ENCODE measurements around the gene ECE2.
"Not testable (repeated sequence)": the region's sequence is repeated elsewhere in the genome, so short reads cannot be mapped to it uniquely, and the experiment has no call there.

ECE2 gene

DNA sequence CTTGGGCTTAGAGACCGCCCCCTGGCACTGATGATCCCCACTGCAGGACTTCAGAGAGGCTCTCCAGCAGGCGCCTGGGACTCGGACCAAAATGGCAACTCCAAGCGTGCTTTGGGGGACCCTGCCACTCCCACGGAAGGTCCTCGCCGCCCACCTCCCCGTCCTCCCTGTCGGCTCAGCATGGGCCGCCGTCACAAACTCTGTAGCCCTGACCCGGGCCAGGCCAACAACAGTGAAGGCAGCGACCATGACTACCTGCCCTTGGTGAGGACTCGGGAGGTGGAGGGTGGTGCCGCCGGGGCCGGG, 34.7 kb upstream of the ECE2 start:
- no peak for DNase-seq

DNA sequence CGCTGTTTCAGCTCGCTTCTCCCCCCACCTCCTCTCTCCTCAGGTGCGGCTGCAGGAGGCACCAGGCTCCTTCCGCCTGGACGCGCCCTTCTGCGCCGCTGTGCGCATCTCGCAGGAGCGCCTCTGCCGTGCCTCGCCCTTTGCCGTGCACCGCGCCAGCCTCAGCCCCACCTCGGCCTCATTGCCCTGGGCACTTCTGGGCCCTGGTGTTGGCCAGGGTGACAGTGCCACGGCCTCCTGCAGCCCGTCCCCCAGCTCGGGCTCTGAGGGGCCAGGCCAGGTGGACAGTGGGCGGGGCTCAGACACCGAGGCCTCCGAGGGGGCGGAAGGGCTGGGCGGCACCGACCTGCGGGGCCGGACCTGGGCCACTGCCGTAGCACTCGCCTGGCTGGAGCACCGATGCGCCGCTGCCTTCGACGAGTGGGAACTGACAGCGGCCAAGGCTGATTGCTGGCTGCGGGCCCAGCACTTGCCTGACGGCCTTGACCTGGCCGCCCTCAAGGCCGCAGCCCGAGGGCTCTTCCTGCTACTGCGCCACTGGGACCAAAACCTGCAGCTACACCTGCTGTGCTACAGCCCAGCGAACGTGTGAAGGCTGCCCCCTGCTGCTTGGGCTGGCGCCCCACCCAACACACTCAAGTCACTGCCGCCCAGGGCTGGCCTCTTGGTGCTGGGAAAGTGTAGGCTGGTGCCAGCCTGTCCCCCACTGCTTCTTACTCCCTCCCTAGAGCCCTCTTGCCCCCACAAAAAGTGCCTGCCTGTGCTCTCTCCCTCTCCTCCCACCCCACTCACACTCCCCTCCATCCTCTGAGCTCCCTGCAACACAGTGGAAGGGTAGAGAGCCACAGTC, 34.1 kb upstream of the ECE2 start:
- no peak for DNase-seq

DNA sequence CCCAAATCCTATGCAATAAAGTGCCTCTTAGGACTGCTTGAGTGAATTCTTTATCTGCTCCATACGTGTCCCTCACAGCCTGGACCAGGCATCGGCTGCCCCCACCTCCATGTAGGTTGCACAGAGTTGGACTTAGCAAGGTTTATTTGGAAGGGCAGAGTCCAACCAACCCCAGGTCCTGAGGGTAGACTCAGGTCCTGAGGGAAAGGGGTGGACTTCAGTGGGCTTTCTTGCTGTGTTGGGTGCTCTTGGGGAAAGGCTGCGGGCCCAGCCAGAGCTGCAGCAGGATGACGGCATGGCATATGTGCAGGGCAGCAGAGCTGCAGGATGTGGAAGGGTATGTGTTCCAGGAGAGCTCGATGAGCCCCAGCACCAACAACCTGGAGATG, 33.5 kb upstream of the ECE2 start:
- DNase-seq, result no peak

DNA sequence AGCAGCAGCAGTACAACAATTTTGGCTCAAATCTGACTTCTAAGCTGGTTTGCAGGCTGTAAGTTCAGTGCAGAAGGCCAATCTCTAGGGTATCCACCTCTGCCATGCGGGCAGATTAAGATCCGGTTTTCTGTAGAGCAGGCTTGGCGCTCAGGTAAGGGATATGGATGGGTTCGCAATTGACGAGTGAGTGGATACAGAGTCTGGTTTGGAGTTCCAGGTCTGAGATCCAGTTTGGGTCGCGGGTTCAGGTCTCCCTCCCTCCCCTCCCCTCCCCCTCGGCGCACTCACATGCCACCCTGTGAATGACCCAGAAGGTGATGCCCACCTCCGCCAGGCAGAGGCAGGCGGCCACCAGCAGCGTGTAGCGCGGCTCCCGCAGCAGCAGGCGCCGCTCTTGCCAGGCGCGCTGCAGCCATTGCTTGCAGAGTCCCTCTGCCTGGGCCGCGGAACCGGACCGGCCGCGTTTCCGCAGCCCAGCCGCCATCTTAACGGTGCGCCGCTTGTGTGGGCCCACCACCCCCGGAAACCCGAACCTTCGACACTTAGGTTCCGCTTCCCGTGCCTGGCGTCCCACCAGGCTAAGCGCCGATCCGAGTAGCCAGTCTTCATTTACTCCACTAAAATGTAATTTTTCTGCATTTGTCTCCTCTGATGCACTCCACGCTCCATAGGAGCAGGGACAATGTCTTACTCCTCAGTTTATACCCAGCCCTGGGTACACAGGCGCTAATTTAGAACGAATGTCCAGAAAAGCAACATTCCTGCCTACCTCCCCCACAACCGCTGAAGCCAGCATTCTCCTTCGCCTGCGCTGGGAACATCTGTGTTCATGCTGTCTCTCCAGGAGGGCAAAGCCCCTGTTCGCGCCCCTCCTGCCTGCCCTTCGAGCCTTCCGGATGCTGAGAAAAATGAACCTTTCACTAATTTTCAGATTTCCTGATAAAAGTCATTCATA, 27.1 kb upstream of the ECE2 start, which contains the start of gene ALG3:
Gene ALG3, minus strand, starts transcription at position 509 of the 958 bp plus-strand sequence. Its CDS starts 22 bp downstream, at position 487.
- no peak for DNase-seq

DNA sequence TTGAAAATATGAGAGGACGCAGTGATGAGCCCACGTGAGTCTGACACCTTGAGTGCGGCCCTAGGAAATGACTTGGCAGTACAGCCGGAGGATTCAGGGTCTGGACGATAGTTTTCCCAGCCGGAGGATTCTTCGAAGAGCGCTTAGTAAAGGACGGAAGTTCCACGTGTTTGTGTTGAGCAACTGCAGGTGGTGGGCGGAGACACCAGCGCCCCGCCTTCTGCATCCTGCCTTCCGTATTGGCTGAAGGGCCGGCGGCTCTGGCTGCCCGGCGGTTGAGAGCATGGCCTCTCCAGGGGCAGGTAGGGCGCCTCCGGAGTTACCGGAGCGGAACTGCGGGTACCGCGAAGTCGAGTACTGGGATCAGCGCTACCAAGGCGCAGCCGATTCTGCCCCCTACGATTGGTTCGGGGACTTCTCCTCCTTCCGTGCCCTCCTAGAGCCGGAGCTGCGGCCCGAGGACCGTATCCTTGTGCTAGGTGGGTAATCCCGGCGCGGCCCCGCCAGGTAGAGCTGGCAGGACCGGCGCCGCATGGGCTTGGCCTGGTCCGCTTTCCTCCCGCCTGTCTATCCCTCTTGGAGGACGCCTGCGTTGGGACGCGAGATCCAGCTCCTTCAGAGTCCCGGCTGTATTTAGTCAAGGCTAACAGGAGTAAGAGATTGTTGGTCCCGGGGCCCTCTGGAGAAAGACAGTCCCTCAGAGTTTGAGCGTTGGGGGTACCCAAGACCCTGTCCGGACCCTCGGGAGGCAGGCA, 26.2 kb upstream of the ECE2 start, which contains the start of gene EEF1AKMT4:
Gene EEF1AKMT4, plus strand, starts transcription at position 261 of the 755 bp plus-strand sequence. Its CDS starts 23 bp downstream, at position 284.
- peak; percentile 84 for DNase-seq

DNA sequence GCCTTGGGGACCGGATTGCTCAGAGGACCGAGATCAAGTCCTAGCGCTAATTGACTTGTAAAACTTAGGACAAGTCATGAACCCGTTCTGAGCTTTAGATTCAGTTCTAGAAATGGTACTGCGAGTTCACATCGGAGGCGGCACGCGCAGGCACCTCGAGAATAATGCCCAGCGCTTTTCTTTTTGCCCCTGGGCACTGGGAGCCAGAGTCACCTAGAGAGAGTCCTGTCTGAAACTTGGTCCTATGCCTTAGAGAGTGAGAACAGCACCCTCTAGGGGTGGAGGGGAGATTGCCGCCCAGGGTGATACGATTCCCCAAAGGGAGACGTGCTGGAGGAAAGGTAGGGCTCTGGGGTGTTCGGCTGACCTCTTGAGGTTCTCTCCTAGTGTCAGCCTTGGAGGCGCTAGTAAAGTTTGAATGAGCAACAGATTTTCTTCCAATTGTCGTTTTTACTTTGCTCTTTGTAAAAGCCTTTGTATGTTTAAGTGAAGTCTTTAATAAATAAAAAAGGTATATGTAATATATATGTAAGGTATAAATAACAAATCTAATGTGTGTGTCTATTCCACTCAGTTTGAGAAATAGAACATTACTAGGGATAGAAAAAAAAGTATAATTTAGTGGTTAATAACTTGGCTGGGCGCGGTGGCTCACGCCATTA, 25.5 kb upstream of the ECE2 start:
- peak; percentile 85 for DNase-seq

DNA sequence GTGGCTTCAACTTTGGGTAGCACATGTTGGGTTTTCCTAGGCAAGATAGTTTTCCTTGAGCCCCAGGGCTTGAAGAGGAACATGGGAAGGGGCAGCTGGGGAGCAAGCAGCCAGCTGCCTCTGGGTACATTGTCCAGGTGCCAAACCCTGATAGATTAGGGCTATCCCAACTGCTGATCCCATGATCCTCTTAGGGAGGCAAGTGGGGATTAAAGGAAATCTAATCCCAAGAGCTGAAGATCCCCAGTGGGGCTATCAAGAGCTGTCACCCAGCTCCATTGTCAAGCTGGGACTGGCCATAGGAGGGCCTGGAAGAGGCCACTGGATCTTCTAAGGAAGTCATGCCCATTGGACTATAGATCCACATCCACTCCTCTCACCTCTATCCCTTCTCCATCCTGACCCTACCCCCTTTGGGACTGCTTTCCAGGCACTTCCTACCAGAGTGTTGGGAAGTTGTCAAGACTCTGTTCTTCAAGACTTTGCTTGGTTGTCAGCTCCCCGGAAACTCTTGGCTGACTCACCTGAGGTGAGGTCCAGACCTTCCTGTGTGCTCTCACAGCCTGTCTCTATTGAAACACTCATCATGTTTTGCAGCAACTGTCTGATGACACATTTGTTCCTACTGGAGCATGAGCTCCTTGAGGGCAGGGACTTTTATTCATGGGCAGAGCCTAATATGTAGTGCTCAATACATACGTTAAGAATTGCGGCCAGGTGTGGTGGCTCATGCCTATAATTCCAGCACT, 20.4 kb upstream of the ECE2 start:
- DNase-seq, result no peak

DNA sequence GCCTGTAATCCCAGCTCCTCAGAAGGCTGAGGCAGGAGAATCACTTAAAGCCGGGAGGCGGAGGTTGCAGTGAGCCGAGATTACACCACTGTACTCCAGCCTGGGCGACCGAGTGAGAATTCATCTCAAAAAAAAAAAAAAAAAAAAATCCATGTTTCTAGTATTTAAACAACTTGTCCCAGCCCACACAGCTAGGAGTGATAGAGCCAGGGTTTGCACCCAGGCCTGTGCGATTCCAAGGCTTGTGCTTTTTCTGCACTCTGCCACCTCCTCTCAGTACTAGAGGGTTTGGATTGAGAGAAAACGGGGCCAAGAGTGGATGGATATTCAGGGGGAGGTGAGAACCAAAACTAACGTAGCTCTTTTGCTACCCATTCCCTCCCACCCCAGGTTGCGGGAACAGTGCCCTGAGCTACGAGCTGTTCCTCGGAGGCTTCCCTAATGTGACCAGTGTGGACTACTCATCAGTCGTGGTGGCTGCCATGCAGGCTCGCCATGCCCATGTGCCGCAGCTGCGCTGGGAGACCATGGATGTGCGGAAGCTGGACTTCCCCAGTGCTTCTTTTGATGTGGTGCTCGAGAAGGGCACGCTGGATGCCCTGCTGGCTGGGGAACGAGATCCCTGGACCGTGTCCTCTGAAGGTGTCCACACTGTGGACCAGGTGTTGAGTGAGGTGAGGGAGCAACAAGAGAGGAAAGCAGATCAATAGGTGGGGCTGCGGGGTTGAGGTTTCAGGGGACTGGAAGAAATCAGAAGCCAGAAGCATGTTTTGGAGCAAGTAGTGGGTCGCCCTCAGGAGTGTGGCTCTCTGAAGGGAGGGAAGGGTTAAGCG, 18.5 kb upstream of the ECE2 start:
- DNase-seq, result no peak

DNA sequence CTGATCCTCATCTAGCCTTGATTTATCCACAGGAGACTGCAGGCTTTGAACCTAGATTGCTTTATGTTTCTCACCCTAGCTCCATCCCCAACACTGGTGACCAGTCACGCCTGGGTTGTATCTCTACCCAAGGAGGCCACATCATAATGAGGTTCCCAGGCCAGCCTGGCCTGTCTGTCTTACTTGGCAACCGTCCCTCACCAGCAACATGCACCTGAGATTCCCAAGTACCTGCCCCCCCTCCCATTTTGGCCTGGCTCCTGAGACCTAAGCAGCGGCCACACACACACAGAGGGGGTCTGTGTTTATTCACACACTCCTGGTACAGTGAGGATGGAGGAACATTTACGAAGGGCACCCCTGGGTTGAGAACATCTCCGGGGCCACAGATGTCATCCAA, 16.9 kb upstream of the ECE2 start:
- no peak for DNase-seq

DNA sequence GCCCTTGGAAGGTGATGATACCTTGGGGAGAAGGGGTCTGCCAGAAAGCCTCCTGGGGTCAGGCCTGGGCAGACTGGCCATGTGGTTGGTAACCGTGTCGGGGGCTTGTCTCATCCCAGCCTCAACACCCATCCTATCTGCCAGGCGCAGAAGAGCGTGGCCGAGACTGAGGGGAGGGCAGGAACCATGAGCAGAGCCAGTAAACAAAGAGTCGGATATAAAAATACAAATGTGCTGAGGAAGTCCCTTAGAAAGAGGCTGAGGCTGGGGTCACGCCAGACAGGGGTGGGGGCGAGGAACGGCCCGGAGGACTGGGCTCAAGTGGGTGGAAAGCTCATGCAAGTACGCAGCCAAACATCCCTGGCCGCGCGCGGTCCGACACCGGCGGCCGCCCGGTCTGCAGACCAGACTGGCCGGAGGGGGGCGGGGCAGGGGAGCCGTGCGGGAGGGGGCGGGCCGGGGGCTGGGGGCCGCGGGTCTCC, 16.4 kb upstream of the ECE2 start:
- no peak for DNase-seq

DNA sequence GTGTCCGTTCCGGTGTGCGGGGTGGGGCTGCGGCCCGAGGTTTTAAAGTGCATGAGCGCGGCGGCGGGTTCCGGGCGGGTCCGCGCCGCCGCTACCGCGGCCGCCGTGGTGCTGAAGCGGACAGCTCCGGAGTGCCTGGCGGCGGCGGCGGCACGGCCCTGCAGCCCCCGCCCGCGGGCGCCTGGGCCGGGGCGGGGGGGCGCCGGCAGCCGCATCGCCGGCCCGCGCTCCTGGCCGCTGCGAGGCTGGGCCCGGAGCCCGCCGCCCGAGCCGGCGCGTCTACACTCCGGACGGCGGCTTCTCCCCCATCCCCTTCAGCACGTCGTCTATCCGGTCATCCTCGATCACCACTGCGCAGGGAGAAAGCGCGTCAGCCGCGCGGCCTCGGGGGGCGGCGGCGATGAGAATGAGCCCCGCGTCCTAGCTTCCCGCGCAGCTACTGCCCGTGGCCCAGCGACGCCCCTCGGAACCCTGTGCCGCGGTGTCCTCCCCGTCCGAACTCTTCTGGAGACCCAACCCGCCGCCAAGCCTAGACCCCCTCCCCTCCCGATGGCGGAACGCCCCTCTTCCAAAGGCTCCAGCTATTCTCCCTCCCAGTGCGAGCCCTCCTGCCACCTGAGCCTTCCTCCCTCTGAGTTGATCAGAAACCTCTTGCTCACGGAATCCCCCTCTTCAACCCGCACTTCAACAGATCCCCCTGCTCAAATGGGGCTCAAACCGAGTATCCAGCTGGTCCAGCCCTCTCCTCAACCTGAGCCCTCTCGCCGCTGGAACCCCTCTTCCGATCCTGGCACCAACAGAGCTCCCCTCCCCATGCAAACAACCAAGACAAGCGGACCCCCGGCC, 15.7 kb upstream of the ECE2 start:
- no peak for DNase-seq

DNA sequence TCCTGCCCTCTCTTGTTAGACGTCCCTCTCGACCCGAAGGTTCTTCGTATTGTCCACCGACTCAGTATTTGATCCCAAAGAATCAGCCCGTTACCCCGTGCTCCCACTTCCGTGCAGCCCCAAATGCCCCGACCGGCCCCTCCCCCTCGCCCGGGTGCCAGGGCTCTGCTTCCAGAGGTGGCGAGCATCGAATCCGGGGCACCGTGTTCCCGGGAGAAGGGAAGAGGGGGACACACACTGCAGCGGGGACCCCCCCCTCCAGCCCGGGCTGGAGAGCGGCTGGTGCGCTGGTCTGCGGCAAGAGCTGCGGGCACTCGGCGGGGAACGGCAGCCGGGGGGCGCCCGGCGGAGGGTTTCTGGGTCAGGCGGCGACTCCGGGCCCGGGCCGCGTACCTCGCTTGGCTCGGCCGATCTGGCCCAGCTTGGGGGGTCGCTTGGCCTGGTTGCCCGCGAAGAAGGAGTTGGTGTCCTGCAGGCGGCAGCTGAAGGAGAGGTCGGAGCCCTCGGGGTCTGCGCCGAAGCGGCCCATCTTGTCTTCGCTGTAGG, 15.0 kb upstream of the ECE2 start:
- no peak for DNase-seq

DNA sequence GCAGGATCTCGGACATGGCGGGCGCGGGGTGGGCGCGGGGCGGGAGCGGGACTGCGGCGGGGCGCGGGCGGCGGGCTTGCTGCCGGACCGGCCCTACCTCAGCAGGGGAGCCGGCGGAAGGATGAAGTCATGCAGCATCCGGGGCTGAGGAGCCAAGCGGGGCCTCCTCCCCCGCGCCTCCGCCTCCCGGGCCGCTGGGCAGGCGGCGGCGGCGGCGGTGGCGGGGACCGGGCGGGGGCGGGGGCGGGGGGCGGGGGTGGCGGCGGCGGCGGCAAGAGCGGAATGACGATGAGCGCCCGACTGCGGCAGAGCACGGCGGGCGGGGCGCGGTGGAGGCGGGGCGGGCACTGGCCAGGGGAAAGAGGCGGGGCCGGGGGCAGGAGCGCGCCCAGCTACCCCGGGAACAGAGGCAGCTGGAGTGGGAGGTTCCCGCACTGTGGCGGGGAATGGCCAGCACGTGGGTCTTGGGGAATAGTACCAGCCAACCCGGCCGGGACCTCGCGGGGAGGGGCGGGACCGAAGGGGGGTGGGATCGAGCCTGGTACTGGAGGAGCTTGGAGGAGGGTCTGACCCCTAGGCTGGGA, 14.5 kb upstream of the ECE2 start, which contains the start of gene CAMK2N2:
Gene CAMK2N2, minus strand, starts transcription at position 284 of the 584 bp plus-strand sequence. Its CDS starts 268 bp downstream, at position 16.
- DNase-seq, result peak; percentile 71

DNA sequence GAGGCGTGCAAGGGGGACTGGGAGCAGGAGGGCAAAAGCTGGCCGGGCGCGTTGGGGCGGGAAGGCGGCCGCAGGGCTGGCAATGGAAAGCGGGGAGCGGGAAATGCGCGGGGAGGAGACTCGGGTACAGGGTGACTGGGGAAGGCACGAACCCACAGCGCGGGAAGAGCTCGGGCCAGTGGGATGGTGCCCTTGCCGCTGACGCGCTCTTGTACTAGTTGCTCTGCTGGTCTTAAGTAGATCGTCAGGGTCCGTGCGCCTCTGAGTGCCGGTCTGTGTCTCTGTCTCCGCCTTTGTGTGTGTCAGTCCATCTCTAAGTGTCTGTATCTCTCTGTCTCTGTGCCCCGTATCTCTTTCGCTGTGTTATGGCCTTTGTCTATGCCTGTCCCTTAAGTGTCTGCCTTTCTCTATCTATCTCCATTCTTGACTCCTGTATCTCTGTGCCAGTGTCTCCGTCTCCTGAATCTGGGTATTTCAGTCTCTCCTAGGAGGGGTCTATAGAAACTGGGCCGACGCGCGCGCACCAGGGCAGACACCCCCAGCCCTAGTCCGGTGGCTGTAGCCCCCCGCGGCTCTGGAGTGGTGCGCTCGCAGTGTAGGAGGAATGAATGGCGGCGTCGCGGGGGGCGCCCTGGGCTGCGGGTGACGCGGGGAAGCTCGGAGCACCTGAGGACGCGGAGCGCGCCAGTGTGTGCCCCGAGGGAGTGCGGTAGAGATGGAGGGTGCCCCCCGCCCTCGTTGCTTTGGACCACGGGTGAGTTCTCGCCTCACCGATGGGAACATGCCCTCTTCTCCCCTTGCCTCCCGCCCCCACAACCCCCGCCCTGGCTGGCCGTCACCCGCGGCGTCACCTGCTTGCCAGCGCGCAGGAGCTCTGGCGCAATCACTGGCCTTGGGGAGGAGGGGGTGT, 13.7 kb upstream of the ECE2 start:
- peak; percentile 50 for DNase-seq

DNA sequence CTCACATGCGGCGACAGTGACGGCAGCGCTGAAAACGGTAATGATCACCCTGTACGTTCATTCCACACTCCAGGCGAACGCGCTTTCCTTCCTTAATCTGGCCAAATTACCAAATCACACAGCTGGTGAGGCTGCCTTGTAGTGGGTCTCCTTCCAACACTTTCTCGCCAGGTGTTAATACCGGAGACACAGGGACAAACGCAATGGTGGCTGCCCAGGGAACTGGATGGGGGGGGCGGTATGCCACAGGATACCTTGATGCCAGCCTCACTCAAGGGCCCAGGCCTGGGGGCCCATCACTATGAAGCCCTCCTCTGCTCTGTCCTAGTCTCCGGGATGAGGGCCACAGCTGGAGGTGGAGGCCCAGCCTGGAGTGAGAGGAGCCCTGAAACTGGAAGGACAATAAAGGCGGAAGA, 13.1 kb upstream of the ECE2 start:
- no peak for DNase-seq

DNA sequence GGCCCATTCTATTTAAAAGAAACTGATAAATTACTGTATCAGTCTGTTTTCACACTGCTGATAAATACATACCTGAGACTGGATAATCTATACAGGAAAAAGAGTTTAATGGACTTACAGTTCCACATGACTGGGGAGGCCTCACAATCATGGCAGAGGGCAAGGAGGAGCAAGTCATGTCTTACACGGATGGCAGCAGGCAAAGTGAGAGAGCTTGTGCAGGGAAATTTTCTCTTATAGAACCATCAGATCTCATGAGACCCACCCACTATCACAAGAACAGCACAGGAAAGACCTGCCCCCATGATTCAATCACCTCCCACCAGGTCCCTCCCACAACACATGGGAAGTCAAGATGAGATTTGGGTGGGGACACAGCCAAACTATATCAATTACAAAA, 8.6 kb upstream of the ECE2 start:
- not testable (repeated sequence) for DNase-seq

DNA sequence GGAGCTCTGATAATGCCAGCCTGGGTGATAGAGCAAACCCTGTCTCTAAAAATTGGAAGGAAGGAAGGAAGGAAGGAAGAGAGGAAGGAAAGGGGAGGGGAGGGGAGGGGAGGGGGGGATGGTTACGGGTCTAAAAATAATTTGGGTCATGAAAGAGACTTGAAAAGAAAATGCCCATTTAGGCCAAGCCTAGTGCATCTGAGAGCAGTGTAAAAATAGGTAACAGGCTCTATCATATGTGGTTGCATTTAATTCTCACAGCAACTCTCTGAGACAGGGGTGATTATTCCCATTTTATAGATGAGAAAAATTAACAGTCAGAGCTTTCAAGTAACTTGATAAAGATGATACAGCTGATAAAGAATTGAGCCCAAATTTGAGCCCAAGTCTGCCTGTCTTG, 3.6 kb upstream of the ECE2 start:
- DNase-seq, result no peak

DNA sequence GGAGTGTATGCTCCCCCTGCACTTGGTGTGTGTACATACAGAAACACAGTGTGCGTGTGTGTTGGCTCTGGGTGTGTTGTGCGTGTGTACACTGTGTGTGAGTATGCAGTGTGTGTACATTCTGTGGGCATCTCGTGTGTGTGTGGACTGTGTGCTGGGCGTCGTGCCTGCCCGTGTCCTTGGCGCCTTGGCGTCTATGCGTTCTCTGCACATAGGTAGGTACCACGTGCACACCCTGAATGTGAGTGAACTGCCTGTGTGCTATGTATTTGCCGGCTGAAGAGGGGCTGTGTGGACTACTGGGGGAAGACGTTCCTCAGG, 481 bp upstream of the ECE2 start:
- no peak for DNase-seq

Measured in NCI-H748 treated with DMSO at 0.1 percent for 48 hours (cell line).